Keratinocyte (primary cell): ENCODE measurements around the gene TNNI3. TPM values are rescaled to one million over a fixed set of nuclear protein-coding genes. Genes with fewer than 3 reads are reported as not detected.

Source experiments
- DNase-seq: peaks from one replicate; pipeline ENCODE4 v3.0.0-alpha.2; 2011; ENCODE audit warnings: low read depth, missing footprints, low spot score
- FAIRE-seq: peaks from 2 replicates; lab custom pipeline; 2011; peaks lifted over from hg19 to GRCh38; lab: Jason Lieb, UNC
- H2AFZ ChIP-seq: 2 replicates; pipeline ENCODE4 v1.6.0; 2012; ENCODE audit warnings: low read length, control low read depth, inconsistent platforms; ENCODE audit not compliant: control insufficient read depth
- H3K27ac ChIP-seq: 2 replicates; pipeline ENCODE4 v1.5.1; 2011; ENCODE audit warnings: low read length; ENCODE audit not compliant: control insufficient read depth, insufficient read depth
- H3K27me3 ChIP-seq: 3 replicates; pipeline ENCODE4 v1.6.0; 2011; ENCODE audit warnings: low read length; ENCODE audit not compliant: control insufficient read depth, insufficient read depth; ENCODE audit errors: extremely low read depth
- H3K36me3 ChIP-seq, 2 experiments: 2 replicates in 1 of 2; 3 replicates in 1 of 2; pipeline ENCODE4 v1.5.1; 2011; ENCODE audit warnings: low read length in 2 of 2, mild to moderate bottlenecking in 1 of 2; ENCODE audit not compliant: control insufficient read depth in 2 of 2, insufficient read depth in 2 of 2; ENCODE audit errors: extremely low read depth in 1 of 2
- H3K4me1 ChIP-seq: 3 replicates; pipeline ENCODE4 v1.5.1; 2011; ENCODE audit warnings: low read length; ENCODE audit not compliant: control insufficient read depth, insufficient read depth; ENCODE audit errors: extremely low read depth
- H3K4me2 ChIP-seq: 3 replicates; pipeline ENCODE4 v1.6.0; 2011; ENCODE audit warnings: low read depth, low read length; ENCODE audit not compliant: control insufficient read depth, insufficient read depth; ENCODE audit errors: extremely low read depth
- H3K4me3 ChIP-seq, 3 experiments: fragments of 200-600 bp in 1 of 3; sonication (generic) in 1 of 3; 2 replicates in 2 of 3; 3 replicates in 1 of 3; pipeline ENCODE4 v1.5.1; 2011 to 2016; ENCODE audit warnings: low read length in 3 of 3, mild to moderate bottlenecking in 3 of 3, control low read depth in 2 of 3, inconsistent platforms in 1 of 3, low read depth in 1 of 3, mixed read lengths in 1 of 3, mixed run types in 1 of 3, moderate library complexity in 1 of 3; ENCODE audit not compliant: control insufficient read depth in 2 of 3, insufficient read depth in 2 of 3; ENCODE audit errors: extremely low read depth in 1 of 3
- H3K79me2 ChIP-seq: 2 replicates; pipeline ENCODE4 v1.6.0; 2012; ENCODE audit warnings: low read length; ENCODE audit not compliant: control insufficient read depth, insufficient read depth
- H3K9ac ChIP-seq: 3 replicates; pipeline ENCODE4 v1.6.0; 2011; ENCODE audit warnings: low read length; ENCODE audit not compliant: control insufficient read depth, insufficient read depth; ENCODE audit errors: extremely low read depth
- H3K9me1 ChIP-seq: 3 replicates; pipeline ENCODE4 v1.6.0; 2011; ENCODE audit warnings: low read length; ENCODE audit not compliant: control insufficient read depth, insufficient read depth; ENCODE audit errors: extremely low read depth
- H3K9me3 ChIP-seq: 2 replicates; pipeline ENCODE4 v1.5.1; 2012; ENCODE audit warnings: low read depth, low read length; ENCODE audit not compliant: control insufficient read depth
- H4K20me1 ChIP-seq: 3 replicates; pipeline ENCODE4 v1.6.0; 2011; ENCODE audit warnings: low read length; ENCODE audit not compliant: control insufficient read depth, insufficient read depth; ENCODE audit errors: extremely low read depth
- CTCF ChIP-seq, 3 experiments: IDR thresholded peaks in 1 of 3; conservative IDR thresholded peaks in 1 of 3; optimal IDR thresholded peaks in 1 of 3; 2 replicates in 2 of 3; 3 replicates in 1 of 3; pipeline versions ENCODE3 to v1.5.1; 2011; ENCODE audit warnings: low read length in 3 of 3, mild to moderate bottlenecking in 3 of 3, moderate library complexity in 2 of 3, control low read depth in 1 of 3, inconsistent platforms in 1 of 3; ENCODE audit not compliant: insufficient read depth in 2 of 3; ENCODE audit errors: extremely low read depth in 1 of 3
- EZH2 ChIP-seq: IDR thresholded peaks from one replicate; pipeline ENCODE4 v1.6.1; 2012; ENCODE audit warnings: inconsistent platforms, mild to moderate bottlenecking, low read length, moderate library complexity
- dilution Hi-C: fragments of 300-500 bp; cut with MboI; formaldehyde crosslinking; loops from one replicate; pipeline ENCODE4 v1.7.0; 2020; ENCODE audit warnings: low sequenced_read_pairs; ENCODE audit not compliant: extremely low pct_ligation_motif_present
- polyA plus RNA-seq, 5 experiments: library from polyadenylated mRNA; depleted of rRNA in 3 of 5; stranded (reverse) in 3 of 5; stranded (forward) in 1 of 5; unstranded in 1 of 5; fragments of >200 nt; gene quantifications; 1 replicate in 1 of 5; 2 replicates in 3 of 5; 3 replicates in 1 of 5; pipeline versions ENCODE4 v1.2.1 to v1.2.3, GENCODE V29; 2011 to 2012; ENCODE audit warnings: missing spikeins in 2 of 5, low read depth in 1 of 5, low replicate concordance in 1 of 5

The TNNI3 gene
- polyA plus RNA-seq, 1 donor (not counting 4 experiments of a cell fraction or from before 2014, with no cell fraction given) = 4.1 TPM

DNA sequence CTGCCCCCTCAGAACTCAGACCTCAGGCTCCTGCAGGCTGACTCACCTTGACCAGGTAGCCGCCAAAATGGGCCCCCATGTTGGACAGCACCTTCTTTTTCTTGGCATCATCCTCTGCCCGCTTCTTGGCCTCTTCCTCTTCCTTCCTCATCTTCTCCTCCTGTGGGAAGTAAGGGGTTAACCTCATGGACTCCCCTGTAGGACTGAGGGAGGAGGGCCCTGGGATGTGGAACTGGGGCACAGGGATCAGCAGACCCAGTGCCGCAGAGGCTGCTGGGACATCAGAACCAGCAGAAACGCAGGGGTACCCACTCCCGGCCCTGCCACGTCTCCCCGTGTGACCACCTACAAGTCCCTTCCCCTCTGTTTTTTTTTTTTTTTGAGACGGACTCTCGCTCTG lies 19.6 kb downstream of the TNNI3 start:
- Histone ChIP-seq H3K27ac (no peak overlapping the region), H3K4me2 (no peak overlapping the region), H3K79me2 (no peaks in the 10 kb centered on the region), H2AFZ (no peak overlapping the region), H3K27me3 (no peaks in the 10 kb centered on the region), H3K9me1 (no peaks in the 10 kb centered on the region), H3K36me3 (peaks cover 0 to 13% of the 10 kb centered on the region in 2 experiments), H3K4me3 (no peak overlapping the region), H3K9ac (no peak overlapping the region), H3K9me3 (no peaks in the 10 kb centered on the region), H3K4me1 (no peaks in the 10 kb centered on the region), H4K20me1 (no peaks in the 10 kb centered on the region)
- DNase-seq = no peak
- TF ChIP-seq EZH2 = no peak
- no peak for TF ChIP-seq CTCF (optimal IDR thresholded peaks at IDR 0.05 in 1 of 3, IDR thresholded peaks at IDR 0.05 in 1 of 3, conservative IDR thresholded peaks at IDR 0.05 in 1 of 3; ENCODE audit: extremely low read depth in 1 of 3, insufficient read depth in 2 of 3, low read length in 3 of 3)
- FAIRE-seq = no peak
- dilution Hi-C loops = no loop called here

- Histone ChIP-seq H3K9me3 (no peaks in the 10 kb centered on the region), H2AFZ (no peak overlapping the region), H3K9ac (no peak overlapping the region), H3K27me3 (no peaks in the 10 kb centered on the region), H3K4me3 (no peak overlapping the region), H4K20me1 (no peaks in the 10 kb centered on the region), H3K4me1 (no peaks in the 10 kb centered on the region), H3K4me2 (no peak overlapping the region), H3K36me3 (peaks cover 0 to 13% of the 10 kb centered on the region in 2 experiments), H3K27ac (no peak overlapping the region), H3K79me2 (no peaks in the 10 kb centered on the region), H3K9me1 (no peaks in the 10 kb centered on the region)
- TF ChIP-seq EZH2 (no peak), CTCF (optimal IDR thresholded peaks at IDR 0.05 in 1 of 3, IDR thresholded peaks at IDR 0.05 in 1 of 3, conservative IDR thresholded peaks at IDR 0.05 in 1 of 3; ENCODE audit: extremely low read depth in 1 of 3, insufficient read depth in 2 of 3, low read length in 3 of 3) (no peak)
- dilution Hi-C loops = no loop called here
- no peak for DNase-seq
- FAIRE-seq = no peak
These were observed 21.0 kb downstream of the TNNI3 start for GRCh38 chr19:55136399-55137102.
